HCT116 (cell line): ENCODE results near the gene MSANTD3. TPM values are rescaled to one million over a fixed set of nuclear protein-coding genes. Genes with fewer than 3 reads are reported as not detected.

Experiments
- ATAC-seq: fragments of 200-7000 bp; cut with Tn5 transposase; 2 replicates; pipeline ENCODE4 v1.9.1; 2020; ENCODE audit warnings: mild to moderate bottlenecking, moderate library complexity
- BruUV-seq: library from RNA; stranded (reverse); fragments of 400-500 nt; replicated peaks from 2 replicates; lab custom pipeline; 2021; lab: Mats Ljungman, UMichigan
- CTCF ChIA-PET: fragments of 300-600 bp; sonication (Branson Sonifier 250); formaldehyde crosslinking; loops from one replicate; lab custom pipeline; 2021; ENCODE audit warnings: antibody characterized with exemption; lab: Charles Lee
- POLR2A ChIA-PET: fragments of 300-600, 350-600 bp; sonication (Branson Sonifier 250); formaldehyde crosslinking; loops from one replicate; lab custom pipeline; 2021; ENCODE audit warnings: antibody characterized with exemption; lab: Charles Lee
- RAD21 ChIA-PET, 2 experiments: fragments of 300-600 bp; sonication (Branson Sonifier 250); formaldehyde crosslinking; loops; one replicate each; lab custom pipeline; 2023; ENCODE audit warnings: low total read pairs in 2 of 2; ENCODE audit not compliant: uncharacterized antibody in 2 of 2, unreplicated experiment in 2 of 2, low non-redundant PET in 1 of 2; lab: Charles Lee
- DNase-seq: peaks from one replicate; pipeline ENCODE4 v3.0.0-alpha.2; 2010; ENCODE audit warnings: low read depth, low spot score
- H2AFZ ChIP-seq: fragments of 200-600 bp; shearing (Covaris generic), sonication (generic); 2 replicates; pipeline ENCODE4 v1.6.1; 2017; ENCODE audit warnings: low read depth, mixed run types, mixed read lengths, antibody characterized with exemption, low read length; ENCODE audit not compliant: poor library complexity, severe bottlenecking
- H3K27ac ChIP-seq: 2 replicates; pipeline ENCODE4 v1.5.1; 2012; ENCODE audit warnings: low read depth, low read length
- H3K27me3 ChIP-seq: fragments of 200-600 bp; sonication (generic); 2 replicates; pipeline ENCODE4 v1.6.1; 2016; ENCODE audit warnings: mixed run types, low read length, mixed read lengths; ENCODE audit not compliant: insufficient read depth
- H3K36me3 ChIP-seq, 2 experiments: fragments of 200-500 bp in 1 of 2; fragments of 200-600 bp in 1 of 2; sonication (Bioruptor generic) in 1 of 2; sonication (generic) in 1 of 2; 2 replicates each; pipeline versions ENCODE4 v1.5.1 to v1.6.1; 2014 to 2016; ENCODE audit warnings: low read length in 2 of 2, inconsistent platforms in 1 of 2, mixed read lengths in 1 of 2, mixed run types in 1 of 2; ENCODE audit not compliant: insufficient read depth in 2 of 2, control insufficient read depth in 1 of 2
- H3K4me1 ChIP-seq, 2 experiments: fragments of 200-600 bp in 1 of 2; sonication (generic) in 1 of 2; 2 replicates each; pipeline versions ENCODE4 v1.5.1 to v1.6.1; 2012 to 2017; ENCODE audit warnings: low read length in 2 of 2, inconsistent platforms in 1 of 2, mild to moderate bottlenecking in 1 of 2, mixed read lengths in 1 of 2, mixed run types in 1 of 2, moderate library complexity in 1 of 2; ENCODE audit not compliant: insufficient read depth in 2 of 2, control insufficient read depth in 1 of 2
- H3K4me2 ChIP-seq: fragments of 200-600 bp; sonication (generic); 2 replicates; pipeline ENCODE4 v1.6.1; 2017; ENCODE audit warnings: mixed run types, low read length, mixed read lengths
- H3K4me3 ChIP-seq, 2 experiments: fragments of 200-600 bp in 1 of 2; sonication (generic) in 1 of 2; replicated peaks in 1 of 2; 2 replicates each; pipeline ENCODE4 v1.5.1; 2011 to 2016; ENCODE audit warnings: low read length in 2 of 2, control low read depth in 1 of 2, low read depth in 1 of 2, mild to moderate bottlenecking in 1 of 2, mixed read lengths in 1 of 2, mixed run types in 1 of 2
- H3K79me2 ChIP-seq: fragments of 200-600 bp; sonication (generic); 2 replicates; pipeline ENCODE4 v1.6.1; 2017; ENCODE audit warnings: mild to moderate bottlenecking, mixed run types, low read length, moderate library complexity, mixed read lengths; ENCODE audit not compliant: insufficient read depth
- H3K9ac ChIP-seq: fragments of 200-600 bp; sonication (generic); 2 replicates; pipeline ENCODE4 v1.6.1; 2016; ENCODE audit warnings: low read length, mixed read lengths
- H3K9me2 ChIP-seq: fragments of 200-600 bp; sonication (generic), shearing (Covaris generic); 2 replicates; pipeline ENCODE4 v1.6.1; 2017; ENCODE audit warnings: mixed run types, mild to moderate bottlenecking, moderate library complexity; ENCODE audit not compliant: insufficient read depth
- H3K9me3 ChIP-seq, 2 experiments: fragments of 200-500 bp in 1 of 2; fragments of 200-600 bp in 1 of 2; sonication (Bioruptor generic) in 1 of 2; sonication (generic) in 1 of 2; 2 replicates each; pipeline ENCODE4 v1.6.1; 2014 to 2017; ENCODE audit warnings: low read length in 2 of 2, mixed read lengths in 2 of 2, inconsistent platforms in 1 of 2, low read depth in 1 of 2, mild to moderate bottlenecking in 1 of 2, mixed run types in 1 of 2, moderate library complexity in 1 of 2; ENCODE audit not compliant: control insufficient read depth in 1 of 2, insufficient read depth in 1 of 2
- H4K20me1 ChIP-seq: fragments of 200-600 bp; sonication (generic), shearing (Covaris generic); 2 replicates; pipeline ENCODE4 v1.6.1; 2017; ENCODE audit warnings: mixed run types, mild to moderate bottlenecking, moderate library complexity; ENCODE audit not compliant: insufficient read depth
- ATF3 ChIP-seq: IDR thresholded peaks from 2 replicates; pipeline ENCODE4 v1.6.1; 2012
- CBX3 ChIP-seq: IDR thresholded peaks from 2 replicates; pipeline ENCODE4 v1.6.1; 2012; ENCODE audit warnings: low read depth
- FOSL1 ChIP-seq: IDR thresholded peaks from 2 replicates; pipeline ENCODE4 v1.6.1; 2012; ENCODE audit warnings: low read depth
- MAX ChIP-seq: IDR thresholded peaks from 2 replicates; pipeline ENCODE4 v1.6.1; 2012
- POLR2AphosphoS5 ChIP-seq: IDR thresholded peaks from 2 replicates; pipeline ENCODE4 v1.6.1; 2011; ENCODE audit warnings: mild to moderate bottlenecking, low read depth, low read length, moderate library complexity
- ZBTB33 ChIP-seq: IDR thresholded peaks from 2 replicates; pipeline ENCODE4 v1.6.1; 2011; ENCODE audit warnings: mild to moderate bottlenecking, low read length, moderate library complexity; ENCODE audit not compliant: insufficient replicate concordance; ENCODE audit errors: extremely low read depth
- ZNF274 ChIP-seq: fragments of 200-500 bp; sonication (Bioruptor generic); IDR thresholded peaks from 2 replicates; pipeline ENCODE4 v1.6.1; 2014; ENCODE audit warnings: mild to moderate bottlenecking, low read depth, low read length, inconsistent platforms
- intact Hi-C: fragments of 100-400 bp; cut with micrococcal nuclease; formaldehyde crosslinking; loops from 2 replicates; pipeline ENCODE4 v1.10.0; 2022
- total RNA-seq: library from RNA; stranded (reverse); gene quantifications from one replicate; pipeline ENCODE4 v1.2.1, GENCODE V29; 2021; ENCODE audit not compliant: unreplicated experiment

The MSANTD3 gene
- total RNA-seq, 1 experiment from 2014 or later = 31.3 TPM

- ChIA-PET RAD21 (no interaction called here), CTCF (no interaction called here), POLR2A (no interaction called here)
- Histone ChIP-seq H3K27ac (no peak overlapping the region), H2AFZ (no peak overlapping the region), H3K9me3 (no peaks in the 10 kb centered on the region), H3K36me3 (peaks cover 3 to 13% of the 10 kb centered on the region in 2 experiments; a peak in 3 of 4 replicates), H3K9ac (no peak overlapping the region), H3K27me3 (no peaks in the 10 kb centered on the region), H3K4me3 (no peak overlapping the region), H3K9me2 (no peaks in the 10 kb centered on the region), H3K4me1 (no peaks in the 10 kb centered on the region), H4K20me1 (no peaks in the 10 kb centered on the region), H3K4me2 (no peak overlapping the region), H3K79me2 (peaks cover 5% of the 10 kb centered on the region; the same call in 1 of the 2 replicates)
- TF ChIP-seq POLR2AphosphoS5 = no peak
- TF ChIP-seq CBX3 = no peak
- no peak for TF ChIP-seq ZBTB33
- TF ChIP-seq ATF3 = no peak
- DNase-seq (no peak), ATAC-seq (no peak)
- intact Hi-C loops = no loop called here
- no TSS peak for BruUV-seq
Observed at GRCh38 chr9:100449420-100449819, 22.5 kb downstream of the MSANTD3 start.

GRCh38 chr9:100452894-100453293 is 26.0 kb downstream of the MSANTD3 start:
- ChIA-PET CTCF (no interaction called here), RAD21 (no interaction called here), POLR2A (no interaction called here)
- Histone ChIP-seq H4K20me1 (no peaks in the 10 kb centered on the region), H3K4me2 (no peak overlapping the region), H3K9ac (no peak overlapping the region), H3K27me3 (no peaks in the 10 kb centered on the region), H3K27ac (no peak overlapping the region), H2AFZ (no peak overlapping the region), H3K4me3 (no peak overlapping the region), H3K4me1 (no peaks in the 10 kb centered on the region), H3K36me3 (peaks cover 3 to 13% of the 10 kb centered on the region in 2 experiments; a peak in 3 of 4 replicates), H3K9me2 (no peaks in the 10 kb centered on the region), H3K9me3 (no peaks in the 10 kb centered on the region), H3K79me2 (no peaks in the 10 kb centered on the region)
- no peak for DNase-seq
- intact Hi-C loops = no loop called here
- no peak for TF ChIP-seq ZNF274
- no peak for TF ChIP-seq MAX
- 0 out of 2 replicates have a peak, but pooled peaks have one; percentile 7 for TF ChIP-seq FOSL1
- 0 out of 2 replicates have a peak, but pooled peaks have one; percentile 36 for TF ChIP-seq CBX3
- no peak for ATAC-seq
- BruUV-seq = no TSS peak
